GM18502 (cell line): ENCODE measurements around the gene AP1B1.

Experiments
- ATAC-seq: cut with Tn5 transposase; IDR thresholded peaks from one replicate; pipeline ENCODE4 v1.9.1; 2021; ENCODE audit warnings: mild to moderate bottlenecking; ENCODE audit not compliant: unreplicated experiment, poor library complexity

The AP1B1 gene

DNA sequence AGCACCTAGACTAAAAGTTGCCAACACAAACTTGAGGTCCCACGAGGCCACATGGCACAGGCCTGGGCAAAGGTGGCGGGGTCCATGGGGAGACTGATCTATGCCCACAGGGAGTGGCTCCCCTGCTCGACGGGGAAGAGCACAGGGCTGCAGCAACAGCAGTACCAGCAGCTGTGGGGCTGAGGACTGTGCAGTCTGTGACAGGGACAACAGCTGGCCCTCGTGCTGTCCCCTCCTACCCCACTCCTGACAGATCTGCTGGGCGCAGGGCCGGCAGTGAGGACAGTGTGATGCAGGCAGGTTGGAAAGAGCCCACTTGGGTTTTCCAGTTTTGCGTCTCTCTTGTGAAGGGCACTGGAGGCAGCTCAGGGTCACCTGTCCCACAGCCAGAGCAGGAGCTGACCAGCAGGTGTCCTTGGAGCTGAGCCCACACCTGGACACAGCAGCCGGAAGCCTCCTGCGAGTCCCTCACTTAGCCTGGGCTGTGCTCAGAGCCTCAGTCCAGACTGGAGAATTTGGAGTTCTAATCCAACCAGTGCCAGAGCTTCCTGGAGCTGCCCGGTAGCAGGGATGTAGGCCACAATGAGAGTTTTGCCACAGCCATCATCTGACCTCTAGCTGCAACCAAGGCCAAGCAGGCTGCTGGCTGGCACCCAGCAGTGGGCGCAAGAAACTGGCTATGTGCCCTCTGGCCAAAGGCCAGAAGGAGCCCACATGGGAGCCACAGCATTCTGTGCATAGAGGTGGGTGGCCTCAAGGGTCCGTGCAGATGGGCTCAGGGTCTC lies 85.5 kb downstream of the AP1B1 start:
- ATAC-seq, result no peak

- no peak for ATAC-seq
Measured at GRCh38 chr22:29302402-29302680, 86.0 kb downstream of the AP1B1 start.

DNA sequence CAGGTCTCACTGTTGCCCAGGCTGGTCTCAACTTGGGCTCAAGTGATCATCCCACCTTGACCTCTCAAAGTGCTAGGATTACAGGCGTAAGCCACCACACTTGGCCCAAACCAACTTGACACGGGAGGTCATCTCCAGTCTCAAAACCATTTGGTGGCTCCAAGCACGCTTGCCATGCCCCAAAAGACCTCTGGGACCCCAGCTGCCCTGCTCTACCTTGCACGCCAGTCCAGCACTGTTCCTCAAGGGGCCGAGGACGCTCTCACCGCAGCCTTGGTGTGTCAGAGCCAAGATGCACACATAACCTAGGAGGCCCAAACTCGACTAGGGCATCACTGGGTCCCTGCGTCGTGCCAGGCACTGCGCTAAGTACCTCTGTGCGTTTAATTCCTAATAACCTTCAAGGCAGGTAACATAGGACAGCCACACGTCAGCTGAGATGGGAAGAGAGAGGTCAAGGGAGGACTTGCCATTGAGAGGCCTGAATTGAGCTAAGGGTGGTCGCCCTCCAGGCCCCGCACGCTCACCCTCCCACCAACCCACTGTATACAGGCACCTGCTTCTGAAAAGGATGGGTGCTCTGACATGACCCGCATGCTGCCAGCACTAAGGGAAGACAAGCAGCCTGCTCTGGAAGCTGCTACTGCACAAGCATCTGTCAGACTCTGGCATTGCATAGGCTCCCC lies 86.5 kb downstream of the AP1B1 start:
- no peak for ATAC-seq

- no peak for ATAC-seq
Measured at GRCh38 chr22:29300807-29301601, 87.4 kb downstream of the AP1B1 start.

GRCh38 chr22:29300467-29300806 lies 87.9 kb downstream of the AP1B1 start:
- ATAC-seq, result no peak

DNA sequence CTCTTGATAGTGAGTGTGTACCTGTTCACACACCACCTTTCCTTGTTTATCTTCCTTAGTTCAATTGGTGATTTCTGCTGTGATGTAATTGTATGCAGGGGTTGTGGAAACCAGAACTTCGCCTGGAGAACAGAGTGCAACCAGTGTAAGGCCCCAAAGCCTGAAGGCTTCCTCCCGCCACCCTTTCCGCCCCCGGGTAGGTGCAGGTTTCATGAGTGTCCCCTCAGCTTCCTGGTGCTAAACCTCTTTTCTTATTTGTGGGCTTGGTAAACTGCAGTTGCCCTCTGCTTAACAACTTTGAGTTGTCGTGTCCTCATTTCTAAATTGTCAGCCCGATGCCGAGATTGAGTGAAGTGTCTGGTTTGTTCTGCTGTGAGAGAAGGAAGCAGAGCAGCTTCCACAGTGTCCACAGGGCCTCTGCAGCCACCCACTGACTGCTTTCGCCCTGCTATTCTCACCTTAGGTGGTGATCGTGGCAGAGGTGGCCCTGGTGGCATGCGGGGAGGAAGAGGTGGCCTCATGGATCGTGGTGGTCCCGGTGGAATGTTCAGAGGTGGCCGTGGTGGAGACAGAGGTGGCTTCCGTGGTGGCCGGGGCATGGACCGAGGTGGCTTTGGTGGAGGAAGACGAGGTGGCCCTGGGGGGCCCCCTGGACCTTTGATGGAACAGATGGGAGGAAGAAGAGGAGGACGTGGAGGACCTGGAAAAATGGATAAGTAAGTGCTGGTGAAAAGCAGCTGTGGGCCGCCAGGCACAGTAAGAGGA lies 89.1 kb downstream of the AP1B1 start:
- no peak for ATAC-seq

DNA sequence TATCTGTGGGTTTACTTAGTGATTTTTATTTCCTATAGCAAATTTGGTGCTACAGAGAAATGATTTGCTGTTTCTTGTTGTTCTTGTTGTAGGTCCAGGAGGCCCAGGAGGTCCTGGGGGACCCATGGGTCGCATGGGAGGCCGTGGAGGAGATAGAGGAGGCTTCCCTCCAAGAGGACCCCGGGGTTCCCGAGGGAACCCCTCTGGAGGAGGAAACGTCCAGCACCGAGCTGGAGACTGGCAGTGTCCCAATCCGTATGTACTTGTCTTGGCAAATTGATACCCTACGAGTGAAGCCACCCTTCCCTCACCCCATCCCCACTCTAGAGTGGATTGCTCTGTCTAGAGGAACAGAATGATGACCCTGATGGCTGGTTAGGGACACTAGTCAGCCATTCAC lies 89.7 kb downstream of the AP1B1 start:
- no peak for ATAC-seq

DNA sequence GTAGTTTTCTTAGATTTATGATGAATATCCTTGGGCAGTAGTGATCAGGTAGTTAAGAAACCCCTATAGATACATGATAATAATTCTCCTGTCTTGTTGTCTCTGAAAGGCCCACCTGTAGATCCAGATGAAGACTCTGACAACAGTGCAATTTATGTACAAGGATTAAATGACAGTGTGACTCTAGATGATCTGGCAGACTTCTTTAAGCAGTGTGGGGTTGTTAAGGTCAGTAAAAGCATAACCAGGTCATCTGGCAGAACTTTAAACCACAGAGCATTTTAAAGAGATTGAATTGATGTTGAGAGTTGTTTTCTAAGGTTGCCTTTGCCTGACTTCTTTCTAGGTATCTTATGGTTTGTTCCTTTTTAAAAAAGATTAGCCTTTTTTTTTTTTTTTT lies 96.0 kb downstream of the AP1B1 start:
- ATAC-seq, result no peak

- ATAC-seq, result no peak
Measured at GRCh38 chr22:29291215-29291614, 97.2 kb downstream of the AP1B1 start.

DNA sequence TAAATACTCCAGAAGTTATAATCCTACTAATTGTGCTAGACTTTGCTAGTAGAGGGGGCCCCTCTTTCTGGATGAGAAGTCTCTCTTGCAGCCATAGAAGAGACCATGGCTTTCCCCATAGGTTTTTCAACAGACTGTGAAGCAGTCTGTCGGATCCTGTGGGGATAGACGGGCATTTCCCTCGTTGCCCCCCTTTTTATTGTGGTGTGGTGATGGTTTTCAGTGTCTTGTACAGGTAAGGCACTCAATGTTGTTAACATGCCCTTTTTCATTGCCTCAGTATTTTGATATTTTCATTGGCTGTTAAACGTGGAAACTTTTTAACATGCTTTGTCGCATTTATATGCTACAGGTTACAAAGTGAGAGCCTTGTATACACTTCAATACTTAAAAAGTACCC lies 98.3 kb downstream of the AP1B1 start:
- no peak for ATAC-seq

- no peak for ATAC-seq
Measured at GRCh38 chr22:29288837-29289236, 99.5 kb downstream of the AP1B1 start.

DNA sequence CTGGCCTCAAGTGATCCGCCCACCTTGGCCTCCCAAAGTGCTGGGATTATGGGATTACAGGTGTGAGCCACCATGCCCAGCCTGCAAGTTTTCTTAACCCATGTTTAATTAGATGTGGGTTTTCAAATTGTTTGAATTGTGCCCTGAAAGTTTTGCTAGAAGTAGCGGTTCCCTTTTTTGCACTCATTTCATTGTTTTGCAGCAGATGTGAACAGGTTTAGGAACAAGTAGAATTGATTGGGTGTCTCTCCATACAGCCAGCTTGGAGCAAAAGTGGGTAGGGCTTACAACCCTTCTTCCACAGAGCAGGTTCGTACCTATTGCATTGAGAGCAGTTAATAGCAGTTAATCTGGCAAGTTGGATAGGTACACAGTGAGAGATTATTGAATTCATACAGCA lies 104.2 kb downstream of the AP1B1 start:
- no peak for ATAC-seq

DNA sequence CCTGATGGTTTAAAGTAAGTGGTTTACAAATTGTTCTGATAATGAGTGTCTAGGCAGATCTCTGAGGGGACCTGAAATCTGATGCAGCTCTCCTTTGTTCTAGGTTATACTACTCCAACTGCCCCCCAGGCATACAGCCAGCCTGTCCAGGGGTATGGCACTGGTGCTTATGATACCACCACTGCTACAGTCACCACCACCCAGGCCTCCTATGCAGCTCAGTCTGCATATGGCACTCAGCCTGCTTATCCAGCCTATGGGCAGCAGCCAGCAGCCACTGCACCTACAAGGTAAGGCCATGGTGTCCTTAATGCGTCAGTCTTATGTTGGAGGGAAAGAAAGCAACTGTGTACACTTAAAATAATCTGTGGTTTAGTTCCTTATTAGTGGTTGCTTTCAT lies 110.4 kb downstream of the AP1B1 start:
- ATAC-seq, result no peak
